ENCODE results near the gene ATRNL1.

Gene ATRNL1

GRCh38 chr10:115945701-115946445 is 852.7 kb downstream of the ATRNL1 start:
- ChIA-PET CTCF (interaction anchor here (0.8 to 1.1 kb wide), 4 partner anchors 10 to 146 kb away, joined by 3 to 4 read pairs (median 3); no protein-coding TSS in a partner anchor), POLR2A (interaction anchor here (1.2 kb wide), 1 partner anchor 9 kb away, joined by 5 read pairs; no protein-coding TSS in a partner anchor)
- H3K4me3 ChIP-seq (ENCODE audit: low read depth, low read length) = no peak overlapping the region
- DNase-seq (ENCODE audit: low read depth, low spot score) = no peak
- no peak for TF ChIP-seq CTCF (IDR thresholded peaks at IDR 0.05; ENCODE audit: insufficient read depth, low read length, missing control alignments)

- ChIA-PET POLR2A (interaction anchor here (1.2 kb wide), 1 partner anchor 10 kb away, joined by 5 read pairs; no protein-coding TSS in a partner anchor), CTCF (interaction anchor here (0.6 to 1.9 kb wide), 6 partner anchors 10 to 340 kb away, joined by 3 to 6 read pairs (median 3); no protein-coding TSS in a partner anchor)
- TF ChIP-seq CTCF (IDR thresholded peaks at IDR 0.05; ENCODE audit: insufficient read depth, low read length, missing control alignments) = no peak
- no peak overlapping the region for H3K4me3 ChIP-seq (ENCODE audit: low read depth, low read length)
- DNase-seq (ENCODE audit: low read depth, low spot score) = no peak
Observed at GRCh38 chr10:115947104-115947503, 853.9 kb downstream of the ATRNL1 start.

GRCh38 chr10:115948465-115948864 is 855.3 kb downstream of the ATRNL1 start:
- peak; percentile 26 for TF ChIP-seq CTCF (IDR thresholded peaks at IDR 0.05; ENCODE audit: insufficient read depth, low read length, missing control alignments)
- CTCF ChIA-PET = interaction anchor here (0.8 to 1.9 kb wide), 10 partner anchors 9 to 339 kb away, joined by 3 to 16 read pairs (median 4); no protein-coding TSS in a partner anchor
- POLR2A ChIA-PET = no interaction called here
- DNase-seq (ENCODE audit: low read depth, low spot score) = no peak
- no peak overlapping the region for H3K4me3 ChIP-seq (ENCODE audit: low read depth, low read length)

GRCh38 chr10:115949282-115949844 is 856.2 kb downstream of the ATRNL1 start:
- H3K4me3 ChIP-seq (ENCODE audit: low read depth, low read length) = no peak overlapping the region
- ChIA-PET POLR2A (no interaction called here), CTCF (interaction anchor here (1.0 to 1.9 kb wide), 5 partner anchors 9 to 338 kb away, joined by 3 to 16 read pairs (median 4); no protein-coding TSS in a partner anchor)
- DNase-seq (ENCODE audit: low read depth, low spot score) = no peak
- TF ChIP-seq CTCF (IDR thresholded peaks at IDR 0.05; ENCODE audit: insufficient read depth, low read length, missing control alignments) = no peak

- ChIA-PET CTCF (interaction anchor here (0.9 to 1.4 kb wide), 2 partner anchors 9 to 337 kb away, joined by 3 to 5 read pairs; no protein-coding TSS in a partner anchor), POLR2A (no interaction called here)
Observed at GRCh38 chr10:115950320-115950719, 857.2 kb downstream of the ATRNL1 start.

More at GRCh38 chr10:115950320-115950719, 857.2 kb downstream of the ATRNL1 start:
- TF ChIP-seq CTCF (IDR thresholded peaks at IDR 0.05; ENCODE audit: insufficient read depth, low read length, missing control alignments) = no peak
- no peak overlapping the region for H3K4me3 ChIP-seq (ENCODE audit: low read depth, low read length)
- no peak for DNase-seq (ENCODE audit: low read depth, low spot score)
